ENCODE measurements around the gene KCNMA1.

GRCh38 chr10:77028042-77028441 lies 609.6 kb downstream of the KCNMA1 start:
- TF ChIP-seq POLR2A (IDR thresholded peaks at IDR 0.05) = no peak
- TF ChIP-seq POLR2AphosphoS5 (IDR thresholded peaks at IDR 0.05) = no peak
- TF ChIP-seq CTCF (IDR thresholded peaks at IDR 0.05) = no peak
